ENCODE data around the gene RABL6.
"Not testable (repeated sequence)": the region's sequence is repeated elsewhere in the genome, so short reads cannot be mapped to it uniquely, and the experiment has no call there.

RABL6 gene

GRCh38 chr9:136787690-136788400, 19.9 kb upstream of the RABL6 start:
- H3K4me3 ChIP-seq (ENCODE audit: insufficient read length, low read depth): no peak overlapping the region
- H3K9me3 ChIP-seq (ENCODE audit: insufficient read depth, low read length): no peaks in the 10 kb centered on the region
- H3K36me3 ChIP-seq (ENCODE audit: insufficient read depth, insufficient read length, low read length): peaks cover 9% of the 10 kb centered on the region
- peaks cover 5% of the 10 kb centered on the region for H3K4me1 ChIP-seq (ENCODE audit: insufficient read depth, insufficient read length)
- peaks cover 8% of the 10 kb centered on the region for H3K27me3 ChIP-seq (ENCODE audit: insufficient read depth, insufficient read length)
- H3K9ac ChIP-seq (ENCODE audit: insufficient read length, low read depth): no peak overlapping the region
- DNase-seq (ENCODE audit: low read depth, low spot score): peak; percentile 65
- TF ChIP-seq SUZ12 (IDR thresholded peaks at IDR 0.05; ENCODE audit: extremely low read depth, insufficient read depth, insufficient read length): no peak
- TF ChIP-seq ZNF274 (IDR thresholded peaks at IDR 0.05; ENCODE audit: low read depth, low read length): no peak
- no peak for TF ChIP-seq YY1 (IDR thresholded peaks at IDR 0.05; ENCODE audit: insufficient read depth, insufficient read length)

- H3K9me3 ChIP-seq (ENCODE audit: insufficient read depth, low read length); H3K9ac ChIP-seq (ENCODE audit: insufficient read length, low read depth); H3K27me3 ChIP-seq (ENCODE audit: insufficient read depth, insufficient read length); H3K4me3 ChIP-seq (ENCODE audit: insufficient read length, low read depth); DNase-seq (ENCODE audit: low read depth, low spot score); H3K4me1 ChIP-seq (ENCODE audit: insufficient read depth, insufficient read length): not testable (repeated sequence)
- peaks cover 20% of the 10 kb centered on the region for H3K36me3 ChIP-seq (ENCODE audit: insufficient read depth, insufficient read length, low read length)
These were observed 18.9 kb upstream of the RABL6 start for GRCh38 chr9:136788644-136789522.

GRCh38 chr9:136789523-136789937, 18.2 kb upstream of the RABL6 start:
- no peak for DNase-seq (ENCODE audit: low read depth, low spot score)
- TF ChIP-seq SUZ12 (IDR thresholded peaks at IDR 0.05; ENCODE audit: extremely low read depth, insufficient read depth, insufficient read length) (no peak), ZNF274 (IDR thresholded peaks at IDR 0.05; ENCODE audit: low read depth, low read length) (no peak), YY1 (IDR thresholded peaks at IDR 0.05; ENCODE audit: insufficient read depth, insufficient read length) (no peak)
- H3K27me3 ChIP-seq (ENCODE audit: insufficient read depth, insufficient read length): peaks cover 8% of the 10 kb centered on the region
- peaks cover 9% of the 10 kb centered on the region for H3K4me1 ChIP-seq (ENCODE audit: insufficient read depth, insufficient read length)
- no peak overlapping the region for H3K4me3 ChIP-seq (ENCODE audit: insufficient read length, low read depth)
- H3K36me3 ChIP-seq (ENCODE audit: insufficient read depth, insufficient read length, low read length): peaks cover 23% of the 10 kb centered on the region
- no peaks in the 10 kb centered on the region for H3K9me3 ChIP-seq (ENCODE audit: insufficient read depth, low read length)
- no peak overlapping the region for H3K9ac ChIP-seq (ENCODE audit: insufficient read length, low read depth)

- peak; percentile 99 for DNase-seq (ENCODE audit: low read depth, low spot score)
- TF ChIP-seq ZNF274 (IDR thresholded peaks at IDR 0.05; ENCODE audit: low read depth, low read length) (no peak), YY1 (IDR thresholded peaks at IDR 0.05; ENCODE audit: insufficient read depth, insufficient read length) (no peak), SUZ12 (IDR thresholded peaks at IDR 0.05; ENCODE audit: extremely low read depth, insufficient read depth, insufficient read length) (no peak)
These were observed 16.9 kb upstream of the RABL6 start, which contains the start of gene TMEM141 for GRCh38 chr9:136790640-136791515. Gene TMEM141, plus strand, starts transcription at chr9:136791344. Its CDS starts 27 bp downstream, at chr9:136791371.

GRCh38 chr9:136791516-136792276, 16.1 kb upstream of the RABL6 start:
- Histone ChIP-seq H3K9ac (ENCODE audit: insufficient read length, low read depth) (peak overlapping the region; percentile 91), H3K27me3 (ENCODE audit: insufficient read depth, insufficient read length) (peaks cover 8% of the 10 kb centered on the region), H3K4me3 (ENCODE audit: insufficient read length, low read depth) (peak overlapping the region; percentile 94), H3K9me3 (ENCODE audit: insufficient read depth, low read length) (no peaks in the 10 kb centered on the region), H3K36me3 (ENCODE audit: insufficient read depth, insufficient read length, low read length) (peaks cover 26% of the 10 kb centered on the region), H3K4me1 (ENCODE audit: insufficient read depth, insufficient read length) (peaks cover 17% of the 10 kb centered on the region)
- TF ChIP-seq YY1 (IDR thresholded peaks at IDR 0.05; ENCODE audit: insufficient read depth, insufficient read length) (no peak), SUZ12 (IDR thresholded peaks at IDR 0.05; ENCODE audit: extremely low read depth, insufficient read depth, insufficient read length) (no peak), ZNF274 (IDR thresholded peaks at IDR 0.05; ENCODE audit: low read depth, low read length) (no peak)
- DNase-seq (ENCODE audit: low read depth, low spot score): no peak

More at GRCh38 chr9:136790640-136791515, 16.9 kb upstream of the RABL6 start, which contains the start of gene TMEM141:
- Histone ChIP-seq H3K4me3 (ENCODE audit: insufficient read length, low read depth) (peak within 1 kb of the TSS; percentile 94), H3K9me3 (ENCODE audit: insufficient read depth, low read length) (no peaks in the 10 kb centered on the region), H3K36me3 (ENCODE audit: insufficient read depth, insufficient read length, low read length) (peaks cover 26% of the 10 kb centered on the region), H3K27me3 (ENCODE audit: insufficient read depth, insufficient read length) (peaks cover 8% of the 10 kb centered on the region), H3K4me1 (ENCODE audit: insufficient read depth, insufficient read length) (peaks cover 13% of the 10 kb centered on the region), H3K9ac (ENCODE audit: insufficient read length, low read depth) (peak within 1 kb of the TSS; percentile 91)

GRCh38 chr9:136792321-136793085, 15.2 kb upstream of the RABL6 start:
- Histone ChIP-seq H3K4me1 (ENCODE audit: insufficient read depth, insufficient read length) (peaks cover 17% of the 10 kb centered on the region), H3K9ac (ENCODE audit: insufficient read length, low read depth) (peak overlapping the region; percentile 24), H3K4me3 (ENCODE audit: insufficient read length, low read depth) (no peak overlapping the region)

More at GRCh38 chr9:136792321-136793085, 15.2 kb upstream of the RABL6 start:
- peaks cover 5% of the 10 kb centered on the region for H3K27me3 ChIP-seq (ENCODE audit: insufficient read depth, insufficient read length)
- H3K9me3 ChIP-seq (ENCODE audit: insufficient read depth, low read length): no peaks in the 10 kb centered on the region
- no peak for TF ChIP-seq ZNF274 (IDR thresholded peaks at IDR 0.05; ENCODE audit: low read depth, low read length)
- TF ChIP-seq YY1 (IDR thresholded peaks at IDR 0.05; ENCODE audit: insufficient read depth, insufficient read length): no peak
- no peak for TF ChIP-seq SUZ12 (IDR thresholded peaks at IDR 0.05; ENCODE audit: extremely low read depth, insufficient read depth, insufficient read length)
- no peak for DNase-seq (ENCODE audit: low read depth, low spot score)
- H3K36me3 ChIP-seq (ENCODE audit: insufficient read depth, insufficient read length, low read length): peaks cover 26% of the 10 kb centered on the region
